ENCODE data around the gene GP1BB.

GRCh38 chr22:19686946-19687345 is 36.4 kb upstream of the GP1BB start:
- TF ChIP-seq CTCF (conservative IDR thresholded peaks at IDR 0.05 in 1 of 2, IDR thresholded peaks at IDR 0.05 in 1 of 2; ENCODE audit: extremely low read depth in 1 of 2, insufficient read depth in 1 of 2, low read depth in 1 of 2, low read length in 2 of 2), result no peak
- no peak for TF ChIP-seq EZH2 (IDR thresholded peaks at IDR 0.05; ENCODE audit: borderline replicate concordance, low read length)

Measured in mammary epithelial cell (primary cell).